H1 (cell line): Measurements from ENCODE around the gene TXNRD2.

Source experiments
- BRCA1 ChIP-seq: IDR thresholded peaks from 2 replicates; pipeline ENCODE4 v1.6.1; 2012; ENCODE audit warnings: low read depth, low read length, improper control_type of control experiment
- EZH2 ChIP-seq: fragments of 200-600 bp; sonication (generic); IDR thresholded peaks from 2 replicates; pipeline ENCODE4 v1.7.1; 2012; ENCODE audit warnings: low read depth, mild to moderate bottlenecking, moderate library complexity, low read length, inconsistent platforms; ENCODE audit not compliant: severe bottlenecking
- JUND ChIP-seq: IDR thresholded peaks from 2 replicates; pipeline ENCODE4 v1.6.1; 2011; ENCODE audit warnings: mild to moderate bottlenecking, improper control_type of control experiment, low read length
- PHF8 ChIP-seq: fragments of 200-600 bp; sonication (generic); conservative IDR thresholded peaks from 2 replicates; pipeline ENCODE4 v1.7.1; 2012; ENCODE audit warnings: low read depth, mild to moderate bottlenecking, inconsistent platforms, low read length, moderate library complexity
- POLR2A ChIP-seq, 2 experiments: IDR thresholded peaks; 1 replicate in 1 of 2; 2 replicates in 1 of 2; pipeline ENCODE4 v1.6.1; 2011; ENCODE audit warnings: low read depth in 2 of 2, low read length in 2 of 2, mild to moderate bottlenecking in 2 of 2; ENCODE audit errors: control extremely low read depth in 1 of 2
- TF ChIP-seq, protein P1 (sequence below), 3 experiments: IDR thresholded peaks; 1 replicate in 2 of 3; 2 replicates in 1 of 3; pipeline versions ENCODE4 v1.5.1 to v1.6.1; 2011; ENCODE audit warnings: low read length in 3 of 3, mild to moderate bottlenecking in 3 of 3, inconsistent platforms in 2 of 3, low read depth in 1 of 3, moderate library complexity in 1 of 3; ENCODE audit not compliant: insufficient read depth in 1 of 3; ENCODE audit errors: control extremely low read depth in 1 of 3

DNA sequence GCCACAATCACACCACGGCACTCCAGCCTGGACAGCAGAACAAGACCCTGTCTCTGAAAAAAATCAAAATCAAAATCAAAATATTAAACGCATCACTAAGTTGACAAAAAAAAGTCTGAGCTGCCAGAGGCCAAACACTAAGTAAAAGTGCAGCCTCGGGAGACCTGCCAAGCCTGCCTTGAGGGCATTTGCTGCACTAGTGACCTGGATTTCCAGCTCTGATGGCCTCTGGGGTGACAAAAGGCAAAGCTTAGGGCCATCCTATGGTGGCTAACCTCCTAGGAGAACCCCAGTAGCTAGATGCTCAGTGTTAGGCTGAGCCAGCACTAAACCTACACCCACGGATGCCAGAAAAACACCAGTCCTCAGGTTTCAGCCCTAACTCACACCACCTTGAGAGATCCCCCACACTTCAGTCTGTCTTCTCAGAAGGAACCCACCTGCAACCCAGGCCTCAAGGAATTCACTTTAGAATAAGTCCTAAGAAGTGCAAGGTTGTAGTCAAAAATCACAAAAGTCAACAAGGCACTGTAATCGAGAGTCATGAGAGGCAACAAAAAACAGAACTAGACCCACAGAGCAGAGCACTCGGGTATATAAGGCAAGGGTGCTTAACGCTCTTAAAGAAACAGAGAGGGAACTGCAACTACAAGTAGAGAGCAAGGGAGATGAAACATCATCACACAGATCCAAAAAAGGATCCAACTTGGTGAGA lies 115.6 kb downstream of the TXNRD2 start:
- TF ChIP-seq, protein P1, sequence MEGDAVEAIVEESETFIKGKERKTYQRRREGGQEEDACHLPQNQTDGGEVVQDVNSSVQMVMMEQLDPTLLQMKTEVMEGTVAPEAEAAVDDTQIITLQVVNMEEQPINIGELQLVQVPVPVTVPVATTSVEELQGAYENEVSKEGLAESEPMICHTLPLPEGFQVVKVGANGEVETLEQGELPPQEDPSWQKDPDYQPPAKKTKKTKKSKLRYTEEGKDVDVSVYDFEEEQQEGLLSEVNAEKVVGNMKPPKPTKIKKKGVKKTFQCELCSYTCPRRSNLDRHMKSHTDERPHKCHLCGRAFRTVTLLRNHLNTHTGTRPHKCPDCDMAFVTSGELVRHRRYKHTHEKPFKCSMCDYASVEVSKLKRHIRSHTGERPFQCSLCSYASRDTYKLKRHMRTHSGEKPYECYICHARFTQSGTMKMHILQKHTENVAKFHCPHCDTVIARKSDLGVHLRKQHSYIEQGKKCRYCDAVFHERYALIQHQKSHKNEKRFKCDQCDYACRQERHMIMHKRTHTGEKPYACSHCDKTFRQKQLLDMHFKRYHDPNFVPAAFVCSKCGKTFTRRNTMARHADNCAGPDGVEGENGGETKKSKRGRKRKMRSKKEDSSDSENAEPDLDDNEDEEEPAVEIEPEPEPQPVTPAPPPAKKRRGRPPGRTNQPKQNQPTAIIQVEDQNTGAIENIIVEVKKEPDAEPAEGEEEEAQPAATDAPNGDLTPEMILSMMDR (IDR thresholded peaks at IDR 0.05; ENCODE audit: control extremely low read depth in 1 of 3, insufficient read depth in 1 of 3, low read depth in 1 of 3, low read length in 3 of 3), result no peak
- TF ChIP-seq BRCA1 (no peak), JUND (no peak), PHF8 (no peak), EZH2 (no peak), POLR2A (IDR thresholded peaks at IDR 0.05; ENCODE audit: control extremely low read depth in 1 of 2, low read depth in 2 of 2, low read length in 2 of 2) (no peak)
